OCI-LY1 (cell line): ENCODE results near the gene LGR4.

Experiments
- H2AFZ ChIP-seq: fragments of 200-600 bp; sonication (generic), shearing (Covaris generic); 2 replicates; pipeline ENCODE4 v1.6.0; 2014; ENCODE audit warnings: antibody characterized with exemption, mild to moderate bottlenecking, low read length
- H3F3A ChIP-seq: fragments of 200-600 bp; sonication (generic), shearing (Covaris generic); 2 replicates; pipeline ENCODE4 v1.6.0; 2014; ENCODE audit warnings: mild to moderate bottlenecking, antibody characterized with exemption, low read length, moderate library complexity; ENCODE audit not compliant: insufficient read depth
- H3K27ac ChIP-seq: fragments of 200-600 bp; sonication (generic); 2 replicates; pipeline ENCODE4 v1.5.1; 2014; ENCODE audit warnings: low read length, mixed run types, mild to moderate bottlenecking, low read depth; ENCODE audit not compliant: poor library complexity, severe bottlenecking
- H3K27me3 ChIP-seq: fragments of 200-600 bp; sonication (generic); 2 replicates; pipeline ENCODE4 v1.6.0; 2014; ENCODE audit warnings: antibody characterized with exemption, mild to moderate bottlenecking, low read length, moderate library complexity; ENCODE audit not compliant: insufficient read depth
- H3K36me3 ChIP-seq: fragments of 200-600 bp; sonication (generic); 2 replicates; pipeline ENCODE4 v1.6.1; 2014; ENCODE audit warnings: mild to moderate bottlenecking, antibody characterized with exemption, low read length, moderate library complexity, mixed read lengths; ENCODE audit not compliant: insufficient read depth
- H3K4me1 ChIP-seq: fragments of 200-600 bp; sonication (generic); 2 replicates; pipeline ENCODE4 v1.5.1; 2014; ENCODE audit warnings: mild to moderate bottlenecking, low read length, moderate library complexity; ENCODE audit not compliant: insufficient read depth, severe bottlenecking
- H3K4me2 ChIP-seq: fragments of 200-600 bp; sonication (generic), shearing (Covaris generic); 2 replicates; pipeline ENCODE4 v1.6.1; 2014; ENCODE audit warnings: low read length
- H3K4me3 ChIP-seq: fragments of 200-600 bp; sonication (generic); 2 replicates; pipeline ENCODE4 v1.5.1; 2014; ENCODE audit warnings: low read length, low read depth, mild to moderate bottlenecking, mixed read lengths; ENCODE audit not compliant: poor library complexity, severe bottlenecking
- H3K79me2 ChIP-seq: fragments of 200-600 bp; shearing (Covaris generic); 2 replicates; pipeline ENCODE4 v1.6.1; 2016; ENCODE audit warnings: mixed run types, low read length, mixed read lengths; ENCODE audit not compliant: insufficient read depth
- H3K9ac ChIP-seq: fragments of 200-600 bp; sonication (generic), shearing (Covaris generic); 2 replicates; pipeline ENCODE4 v1.6.1; 2014; ENCODE audit warnings: mild to moderate bottlenecking, low read length, mixed read lengths
- H3K9me2 ChIP-seq: fragments of 200-600 bp; sonication (generic), shearing (Covaris generic); 2 replicates; pipeline ENCODE4 v1.6.1; 2014; ENCODE audit warnings: low read depth, mild to moderate bottlenecking, low read length, mixed read lengths
- H3K9me3 ChIP-seq: fragments of 200-600 bp; shearing (Covaris generic); 2 replicates; pipeline ENCODE4 v1.6.1; 2014; ENCODE audit warnings: low read length, mixed read lengths
- H4K20me1 ChIP-seq: fragments of 200-600 bp; sonication (generic), shearing (Covaris generic); 2 replicates; pipeline ENCODE4 v1.6.0; 2016; ENCODE audit warnings: mild to moderate bottlenecking, low read length; ENCODE audit not compliant: insufficient read depth
- CTCF ChIP-seq: fragments of 200-600 bp; sonication (generic), shearing (Covaris generic); IDR thresholded peaks from 2 replicates; pipeline ENCODE4 v1.5.1; 2017; ENCODE audit warnings: mild to moderate bottlenecking, antibody characterized with exemption, low read length, moderate library complexity, mixed read lengths
- EZH2 ChIP-seq: fragments of 200-600 bp; sonication (generic), shearing (Covaris generic); IDR thresholded peaks from 2 replicates; pipeline ENCODE4 v1.8.0; 2017; ENCODE audit warnings: borderline replicate concordance, mixed run types, mild to moderate bottlenecking, antibody characterized with exemption, low read length, moderate library complexity, mixed read lengths

Gene LGR4

GRCh38 chr11:27356624-27357222 lies 115.9 kb downstream of the LGR4 start:
- H3K9me3 ChIP-seq: no peaks in the 10 kb centered on the region
- no peak overlapping the region for H2AFZ ChIP-seq
- peaks cover 34% of the 10 kb centered on the region for H3K4me1 ChIP-seq
- H3K9me2 ChIP-seq: no peaks in the 10 kb centered on the region
- no peak overlapping the region for H3K4me2 ChIP-seq
- no peak overlapping the region for H3K9ac ChIP-seq
- no peaks in the 10 kb centered on the region for H3F3A ChIP-seq
- H3K27ac ChIP-seq: no peak overlapping the region
- no peaks in the 10 kb centered on the region for H3K79me2 ChIP-seq
- H3K27me3 ChIP-seq: no peaks in the 10 kb centered on the region
- TF ChIP-seq EZH2 (no peak), CTCF (no peak)
- 0 out of 2 replicates have a peak, but pooled peaks cover 5% of the 10 kb centered on the region for H3K36me3 ChIP-seq
- H3K4me3 ChIP-seq: no peak overlapping the region
- no peaks in the 10 kb centered on the region for H4K20me1 ChIP-seq

- no peaks in the 10 kb centered on the region for H3K9me3 ChIP-seq
- no peak overlapping the region for H3K27ac ChIP-seq
- H3K4me3 ChIP-seq: no peak overlapping the region
- H4K20me1 ChIP-seq: no peaks in the 10 kb centered on the region
- H3K9ac ChIP-seq: no peak overlapping the region
- H3K9me2 ChIP-seq: no peaks in the 10 kb centered on the region
- no peak overlapping the region for H2AFZ ChIP-seq
- no peak for TF ChIP-seq CTCF
- no peak for TF ChIP-seq EZH2
- no peaks in the 10 kb centered on the region for H3F3A ChIP-seq
- no peak overlapping the region for H3K4me2 ChIP-seq
- H3K36me3 ChIP-seq: 0 out of 2 replicates have a peak, but pooled peaks cover 5% of the 10 kb centered on the region
- no peaks in the 10 kb centered on the region for H3K79me2 ChIP-seq
- peaks cover 26% of the 10 kb centered on the region for H3K4me1 ChIP-seq
- H3K27me3 ChIP-seq: no peaks in the 10 kb centered on the region
These were observed 117.0 kb downstream of the LGR4 start for GRCh38 chr11:27355575-27356104.

GRCh38 chr11:27354359-27354965 lies 118.1 kb downstream of the LGR4 start:
- TF ChIP-seq CTCF (no peak), EZH2 (no peak)
- Histone ChIP-seq H3K9me2 (no peaks in the 10 kb centered on the region), H3K9ac (peak overlapping the region; percentile 22; the same call in 1 of the 2 replicates), H3K4me1 (peaks cover 26% of the 10 kb centered on the region), H3F3A (no peaks in the 10 kb centered on the region), H3K4me3 (peak overlapping the region; percentile 8), H3K4me2 (peak overlapping the region; percentile 41), H3K27me3 (no peaks in the 10 kb centered on the region), H3K79me2 (no peaks in the 10 kb centered on the region), H4K20me1 (no peaks in the 10 kb centered on the region), H3K27ac (peak overlapping the region; percentile 36), H3K36me3 (peaks cover 15% of the 10 kb centered on the region; the same call in 1 of the 2 replicates), H3K9me3 (no peaks in the 10 kb centered on the region), H2AFZ (no peak overlapping the region)
